Measurements from ENCODE around the gene BMPR1A.

GRCh38 chr10:86715836-86716235 is 40.6 kb upstream of the BMPR1A start:
- no peak for TF ChIP-seq CTCF (optimal IDR thresholded peaks at IDR 0.05 in 1 of 3, IDR thresholded peaks at IDR 0.05 in 1 of 3, conservative IDR thresholded peaks at IDR 0.05 in 1 of 3; ENCODE audit: extremely low read depth in 1 of 3, insufficient read depth in 2 of 3, low read length in 3 of 3)
- no peak for TF ChIP-seq EZH2 (IDR thresholded peaks at IDR 0.05; ENCODE audit: low read length)
